Activated CD4-positive, CD25-positive, alpha-beta regulatory T cell treated with anti-CD3 and anti-CD28 coated beads, Interleukin-2, amount 50 U/mL, for 16 hours (primary cell): Measurements from ENCODE around the gene TBC1D14.
A peak's percentile ranks its signal among the peaks of the same experiment; 100 is the strongest.
"Not testable (repeated sequence)": the region's sequence is repeated elsewhere in the genome, so short reads cannot be mapped to it uniquely, and the experiment has no call there.

Source experiments
- DNase-seq: peaks from one replicate; pipeline ENCODE4 v3.0.0-alpha.2; 2020; ENCODE audit warnings: low read depth, low spot score

The TBC1D14 gene

DNA sequence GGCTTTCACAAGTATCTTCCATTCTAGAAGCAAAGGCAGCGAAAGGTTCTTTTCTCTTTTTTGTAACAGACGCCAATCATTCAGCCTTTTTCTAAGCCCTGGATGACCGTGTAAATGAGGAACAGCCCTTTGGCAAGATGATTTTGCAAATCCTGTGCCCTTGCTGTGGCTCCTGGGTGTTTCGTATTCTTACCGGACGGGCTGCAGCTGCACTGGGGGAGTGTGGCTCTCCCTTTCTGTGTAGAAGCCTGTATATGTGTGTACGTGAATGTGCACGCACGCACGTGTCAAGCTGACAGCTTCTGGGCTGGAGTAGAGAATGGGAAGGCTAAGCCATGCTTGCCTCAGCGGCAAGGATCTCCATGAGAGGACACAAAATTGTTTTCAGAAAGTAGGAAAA is 150.0 kb downstream of the TBC1D14 start:
- DNase-seq = no peak

DNA sequence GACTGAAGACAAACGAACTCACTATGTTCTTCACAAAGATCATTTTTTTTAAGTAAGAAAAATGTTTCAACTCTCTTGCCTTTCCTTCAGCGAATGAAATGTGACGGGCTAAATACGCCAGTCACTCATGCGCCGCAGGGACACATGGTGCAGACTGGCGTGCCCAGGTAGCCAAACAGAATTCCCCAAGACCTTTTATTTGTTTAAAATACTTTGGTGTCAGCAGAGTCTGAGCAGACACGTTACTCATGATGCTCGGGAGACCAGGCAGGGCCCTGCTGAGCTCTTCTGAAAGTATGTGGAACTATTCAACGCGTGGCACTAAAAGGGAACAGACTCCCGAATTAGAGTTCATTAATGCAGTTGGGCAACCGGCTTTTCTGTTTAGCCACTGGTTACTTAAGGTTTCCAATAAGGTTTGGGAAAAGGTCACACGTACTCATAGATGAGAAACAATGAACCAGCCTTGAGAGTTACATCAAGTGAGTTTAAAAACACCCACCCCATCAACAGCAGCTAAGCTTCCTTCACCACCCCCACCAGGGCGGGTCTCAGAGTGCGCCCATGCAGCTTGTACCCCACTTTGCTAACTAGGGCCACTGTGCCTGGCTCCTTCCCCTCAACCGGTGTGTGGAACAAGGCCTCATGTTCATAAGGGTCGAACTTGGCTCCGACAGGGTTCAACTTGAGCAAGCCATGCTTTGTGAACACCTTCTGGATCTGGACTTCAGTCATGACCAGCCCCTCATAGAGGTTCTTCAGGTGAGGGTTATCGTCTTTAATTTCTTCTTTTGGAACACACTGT is 150.9 kb downstream of the TBC1D14 start:
- no peak for DNase-seq

DNA sequence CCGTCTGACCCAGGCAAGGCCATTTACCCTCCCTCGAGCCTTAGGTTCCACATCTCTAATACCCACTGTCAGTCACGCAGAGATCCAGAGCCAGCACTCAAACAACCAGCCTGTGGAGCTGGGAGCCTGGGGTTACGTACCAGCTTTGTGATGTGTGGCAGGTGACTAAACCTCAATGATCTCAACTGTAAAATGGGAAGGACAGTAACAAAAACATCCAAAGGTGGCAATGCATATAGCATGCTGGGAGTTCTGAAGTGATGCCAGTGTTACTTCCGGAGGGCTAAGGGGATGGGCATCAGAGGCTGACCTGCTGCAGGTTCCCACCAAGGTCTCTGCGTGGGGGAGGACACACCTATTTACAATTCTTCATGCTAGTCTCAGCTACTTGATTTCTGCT is 152.2 kb downstream of the TBC1D14 start:
- no peak for DNase-seq

DNA sequence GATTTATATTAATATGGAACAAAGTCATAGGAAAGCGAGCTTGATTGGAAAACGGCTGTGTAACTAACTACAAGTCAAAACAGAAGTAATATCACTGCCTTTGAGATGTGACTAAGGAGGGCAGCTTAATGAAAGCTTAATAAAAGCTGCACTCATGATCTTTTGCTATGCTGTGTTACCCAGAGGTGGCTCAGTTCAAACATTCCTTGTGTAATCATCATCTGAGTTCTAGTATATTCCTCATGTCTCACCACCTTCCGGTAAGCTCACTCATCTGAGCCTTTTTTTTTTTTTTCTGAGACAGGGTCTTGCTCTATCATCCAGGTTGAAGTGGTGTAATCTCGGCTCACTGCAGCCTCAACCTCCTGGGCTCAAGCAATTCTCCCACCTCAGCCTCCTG is 153.2 kb downstream of the TBC1D14 start:
- DNase-seq = no peak

DNA sequence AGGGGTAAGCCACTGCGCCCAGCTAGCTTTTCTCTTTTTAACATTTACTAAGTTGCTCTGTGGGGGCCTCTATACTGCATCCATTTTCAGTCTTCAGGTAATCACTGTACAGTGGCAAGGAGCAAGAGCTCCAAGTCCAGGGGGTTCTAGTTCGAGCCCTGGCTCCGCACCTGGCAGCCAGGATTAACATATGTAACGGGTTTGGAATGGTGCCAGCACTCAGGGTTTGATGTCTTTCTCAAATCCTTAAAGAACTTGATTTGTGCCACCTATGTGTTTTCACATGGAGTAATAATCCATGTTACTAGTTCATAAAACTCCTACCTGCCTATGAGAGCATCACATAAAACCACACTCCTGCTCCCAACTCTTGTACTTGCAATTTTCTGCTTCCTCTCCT is 153.7 kb downstream of the TBC1D14 start:
- no peak for DNase-seq

DNA sequence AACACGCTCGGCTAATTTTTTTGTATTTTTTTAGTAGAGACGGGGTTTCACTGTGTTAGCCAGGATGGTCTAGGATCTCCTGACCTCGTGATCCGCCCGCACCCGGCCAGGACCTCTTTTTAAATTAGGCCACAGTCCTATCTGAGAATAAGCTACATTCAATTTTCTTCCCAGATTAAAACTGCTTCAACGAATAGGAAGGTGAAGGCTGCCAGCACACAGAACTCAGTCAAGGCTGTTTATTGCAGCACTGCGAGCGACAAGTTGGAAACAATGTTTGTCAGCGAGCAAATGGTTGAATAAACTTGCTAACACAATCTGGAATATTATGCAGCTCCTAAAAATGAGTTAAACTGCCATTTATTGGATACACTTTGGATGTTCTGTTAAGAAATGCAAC is 156.4 kb downstream of the TBC1D14 start:
- DNase-seq = no peak

DNA sequence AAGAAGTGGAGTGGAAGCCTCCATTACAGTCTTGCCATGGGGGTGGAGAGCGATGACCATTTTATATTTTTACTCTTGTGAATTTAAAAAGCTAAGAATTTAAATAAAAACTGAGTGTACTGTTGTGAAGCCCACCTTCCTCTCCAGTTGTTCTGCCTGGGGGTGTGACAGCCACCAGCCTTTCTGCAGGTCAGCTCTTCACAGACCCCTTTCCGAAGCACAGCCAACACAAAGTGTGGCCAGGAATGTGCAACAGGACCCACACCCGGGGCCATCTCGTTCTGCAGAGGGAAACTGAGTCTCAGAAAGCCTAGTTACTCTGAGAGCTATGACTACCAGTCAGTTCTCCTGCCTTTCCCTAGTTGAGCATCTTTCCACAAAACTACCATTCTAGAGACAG is 156.9 kb downstream of the TBC1D14 start:
- DNase-seq = no peak

DNA sequence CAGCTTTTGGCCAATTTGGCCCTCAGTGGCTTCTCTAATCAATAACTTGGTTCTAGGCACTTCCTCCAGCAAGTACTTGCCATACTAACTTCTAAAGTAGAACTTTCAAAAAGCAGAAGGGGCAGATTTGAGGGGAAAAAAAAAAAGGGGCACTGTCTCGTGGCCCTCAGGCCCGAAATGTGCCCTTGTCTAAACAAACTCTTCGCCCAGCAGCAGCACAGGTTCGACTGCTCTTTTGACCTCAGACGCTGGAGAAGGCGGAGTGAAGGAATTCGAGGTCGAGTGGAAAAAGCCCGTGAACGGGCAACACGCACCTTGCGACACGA is 157.5 kb downstream of the TBC1D14 start:
- no peak for DNase-seq

DNA sequence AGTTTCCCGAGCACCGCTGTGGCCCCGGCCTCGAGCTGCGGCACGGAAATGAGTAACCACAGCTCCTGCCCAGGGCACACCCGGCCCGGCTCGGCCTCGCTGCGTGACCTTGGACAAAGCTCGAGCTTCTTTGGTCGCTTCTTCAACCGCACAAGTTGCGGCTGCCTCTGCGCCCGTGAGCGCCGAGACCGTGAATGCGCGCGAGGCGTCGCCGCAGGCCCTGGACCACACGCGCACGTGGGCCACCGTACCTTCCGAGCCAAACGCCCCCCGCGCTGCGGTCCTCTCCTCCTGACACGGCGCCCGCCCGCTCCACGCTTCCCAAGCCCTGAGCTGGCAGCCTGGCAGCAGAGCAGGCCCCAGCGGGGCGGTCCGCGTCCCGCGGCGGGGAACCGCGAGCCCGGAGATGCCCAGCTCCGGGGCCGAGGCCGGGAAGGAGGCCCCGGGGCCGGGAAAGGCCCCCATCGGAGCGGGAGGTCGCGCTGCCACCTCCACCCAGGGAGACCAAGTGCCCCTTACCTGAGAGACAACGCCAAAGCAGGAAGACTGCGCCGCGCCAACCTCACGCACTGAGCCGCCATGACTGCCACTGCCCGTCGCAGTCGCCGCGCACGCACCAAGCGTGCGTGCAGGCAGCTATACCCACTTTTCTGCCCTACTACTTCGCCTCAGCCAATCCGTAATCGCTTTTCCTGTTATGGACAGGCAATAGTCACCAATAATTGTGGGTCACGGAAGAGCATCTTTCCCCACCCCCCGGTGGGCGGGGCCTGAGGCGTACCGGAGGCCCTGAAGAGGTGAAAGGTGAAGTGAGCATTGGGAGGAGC is 158.0 kb downstream of the TBC1D14 start, which contains the start of gene GRPEL1:
TSS of gene GRPEL1 (minus strand) at position 613 of the 827 bp plus-strand sequence. CDS start at position 581, 32 bp downstream.
- peak; percentile 100 for DNase-seq

DNA sequence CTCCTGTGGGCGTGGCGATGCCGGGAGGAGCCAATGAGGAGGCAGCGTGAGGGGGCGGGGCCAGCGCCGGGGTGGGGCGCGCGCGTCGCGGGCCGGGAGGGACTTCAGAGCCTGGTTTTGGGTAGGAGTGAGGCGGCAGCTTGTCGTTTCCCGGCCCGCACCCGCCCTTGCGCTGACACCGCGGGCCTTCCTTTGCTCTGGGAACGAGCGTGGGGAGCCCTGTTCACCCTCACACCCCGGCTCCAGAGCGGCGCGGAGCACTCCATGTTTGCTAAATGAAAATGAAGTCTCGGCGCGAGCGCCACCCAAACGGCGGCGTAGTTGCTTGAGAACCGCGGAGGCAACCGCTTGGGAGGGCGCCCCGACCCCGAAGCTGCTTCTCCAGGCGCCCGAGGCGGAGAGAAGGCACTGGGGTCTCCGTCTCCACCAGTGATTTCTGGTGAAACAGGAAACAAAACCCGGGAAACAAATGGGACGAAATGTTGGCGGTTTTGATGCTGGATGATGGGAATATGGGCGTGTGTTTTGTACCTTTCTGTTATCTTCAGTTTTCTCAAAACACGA is 158.7 kb downstream of the TBC1D14 start:
- no peak for DNase-seq

DNA sequence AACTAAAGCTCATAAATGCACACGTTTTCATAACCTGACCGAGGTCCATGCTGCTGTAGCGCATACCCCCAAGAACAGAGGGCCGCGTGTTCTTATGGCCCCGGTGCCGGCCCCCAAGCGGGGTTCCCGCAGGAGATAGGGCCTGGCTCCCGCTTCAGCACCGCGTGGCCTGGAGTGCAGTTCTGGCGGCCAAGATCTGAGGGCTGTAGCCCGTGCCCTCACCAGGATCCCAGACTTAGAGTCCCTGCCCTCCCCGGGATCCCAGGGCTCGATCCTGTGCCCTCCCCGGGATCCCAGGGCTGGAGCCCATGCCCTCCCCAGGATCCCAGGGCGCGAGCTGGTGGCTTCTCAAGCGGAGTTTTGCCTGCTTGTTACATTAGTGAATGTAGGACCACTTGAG is 159.3 kb downstream of the TBC1D14 start:
- DNase-seq = no peak

DNA sequence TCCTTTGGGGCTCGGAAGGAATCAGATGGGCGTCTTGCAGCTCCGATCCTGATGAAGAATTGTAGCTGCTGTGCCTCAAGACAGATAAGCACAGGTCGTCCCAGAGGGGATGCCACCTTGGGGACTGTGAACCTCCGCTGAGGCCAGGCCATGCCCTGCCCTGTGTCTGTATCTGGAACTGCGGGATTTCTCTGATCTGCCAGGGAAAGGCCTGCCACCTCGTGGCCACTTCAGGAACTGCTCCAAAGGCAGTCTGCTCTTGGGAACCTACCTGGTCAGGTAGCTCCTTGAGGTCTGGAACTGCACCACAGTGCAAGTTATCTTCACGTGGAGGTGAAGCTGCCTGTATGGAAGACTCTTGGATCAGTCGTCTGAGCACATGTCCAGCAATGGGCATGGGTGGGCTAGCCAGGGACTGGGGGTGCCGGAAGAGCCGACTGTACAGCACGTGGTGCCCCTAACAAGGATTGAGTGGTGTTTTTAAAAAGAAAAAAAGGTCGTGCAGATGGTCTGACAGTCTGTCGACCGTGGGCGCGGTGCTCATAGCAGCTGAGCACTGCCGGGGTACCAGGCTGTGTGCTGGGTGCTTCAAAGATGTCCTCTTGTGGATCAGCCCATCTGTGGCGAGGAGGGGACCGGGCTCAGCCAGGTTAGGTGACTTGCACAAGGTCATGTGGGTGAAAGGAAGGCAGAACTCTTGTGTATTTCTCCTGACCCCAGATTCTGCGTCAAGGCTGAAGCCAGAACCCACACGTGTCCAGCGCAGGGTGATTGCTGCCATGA is 161.3 kb downstream of the TBC1D14 start:
- peak; percentile 78 for DNase-seq

DNA sequence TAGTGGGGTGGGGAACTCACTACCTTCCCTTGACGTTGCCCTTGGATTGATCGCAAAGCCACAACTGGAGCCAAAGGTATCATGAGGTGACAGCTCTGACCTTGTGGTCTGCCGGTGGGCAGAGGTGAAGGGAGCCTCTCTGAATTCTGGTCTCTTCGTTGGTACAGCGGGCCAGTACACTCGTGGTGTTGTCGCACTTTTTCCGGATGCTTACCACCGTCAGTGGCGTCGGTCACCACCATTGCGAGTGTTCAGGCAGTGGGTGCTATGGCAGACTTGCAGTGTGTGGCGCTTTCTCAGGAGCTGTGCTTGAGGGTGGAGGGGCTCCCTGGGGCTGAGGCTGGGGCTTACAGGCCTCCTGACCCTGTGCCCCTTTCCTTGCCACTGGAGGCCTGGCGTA is 163.4 kb downstream of the TBC1D14 start:
- DNase-seq = no peak

DNA sequence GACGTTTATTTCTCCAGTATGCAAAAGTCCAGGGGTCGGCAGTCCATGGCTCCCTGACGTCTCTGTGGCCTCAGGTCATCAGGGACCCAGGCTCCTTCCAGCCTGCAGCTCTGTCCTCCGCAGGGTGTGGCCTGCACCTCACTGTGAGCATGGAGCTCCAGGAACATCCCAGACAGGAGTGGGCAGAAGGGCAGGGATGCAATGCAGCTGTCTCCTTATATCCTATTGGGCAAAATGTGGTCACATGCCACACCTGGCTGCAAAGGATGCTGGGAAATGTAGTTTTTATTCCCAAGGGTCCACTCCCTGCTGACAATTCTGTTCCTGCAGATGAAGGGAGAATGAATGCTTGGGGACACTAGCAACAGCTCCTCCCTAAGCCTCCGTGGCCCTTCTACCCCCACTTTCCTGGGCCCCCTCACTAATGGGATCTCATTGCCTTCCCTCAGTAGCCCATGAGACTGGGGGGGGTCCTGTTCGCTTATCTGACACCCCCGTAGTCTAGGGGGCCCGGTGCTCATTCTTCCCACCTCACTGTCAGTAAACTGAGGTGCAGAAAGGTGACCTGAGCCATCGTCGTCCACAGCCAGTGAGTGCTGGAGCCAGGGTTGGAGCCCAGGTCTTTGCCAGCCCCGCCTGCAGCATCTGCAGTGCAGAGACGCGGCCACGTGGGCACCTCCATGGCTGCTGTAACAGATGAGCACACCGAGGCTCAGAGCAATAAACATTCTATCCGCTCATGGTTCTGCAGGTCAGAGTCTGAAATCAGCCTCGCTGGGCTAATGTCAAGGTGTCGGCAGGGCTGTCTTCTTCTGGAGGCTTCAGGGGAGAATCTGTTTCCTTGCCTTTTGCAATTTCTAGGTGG is 164.1 kb downstream of the TBC1D14 start:
- no peak for DNase-seq

DNA sequence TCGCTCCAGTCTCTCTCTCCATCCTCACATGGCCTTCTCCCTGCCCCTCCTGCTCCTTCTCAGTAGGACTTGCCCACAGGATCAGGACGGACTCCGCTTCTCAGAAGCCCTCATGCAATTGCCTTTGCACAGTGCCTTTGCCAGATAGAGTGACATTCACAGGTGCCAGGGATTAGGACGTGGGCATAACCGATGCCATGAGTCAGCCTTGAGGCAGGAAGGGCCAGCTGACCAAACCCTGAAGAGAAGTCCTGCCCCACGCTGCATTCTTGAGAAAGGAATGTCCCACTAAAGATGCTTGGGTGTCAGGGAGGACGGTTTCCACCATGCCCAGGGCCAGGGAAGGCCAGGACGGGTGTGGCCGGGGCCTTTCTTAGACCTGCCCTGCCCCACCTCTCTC is 164.8 kb downstream of the TBC1D14 start:
- no peak for DNase-seq

DNA sequence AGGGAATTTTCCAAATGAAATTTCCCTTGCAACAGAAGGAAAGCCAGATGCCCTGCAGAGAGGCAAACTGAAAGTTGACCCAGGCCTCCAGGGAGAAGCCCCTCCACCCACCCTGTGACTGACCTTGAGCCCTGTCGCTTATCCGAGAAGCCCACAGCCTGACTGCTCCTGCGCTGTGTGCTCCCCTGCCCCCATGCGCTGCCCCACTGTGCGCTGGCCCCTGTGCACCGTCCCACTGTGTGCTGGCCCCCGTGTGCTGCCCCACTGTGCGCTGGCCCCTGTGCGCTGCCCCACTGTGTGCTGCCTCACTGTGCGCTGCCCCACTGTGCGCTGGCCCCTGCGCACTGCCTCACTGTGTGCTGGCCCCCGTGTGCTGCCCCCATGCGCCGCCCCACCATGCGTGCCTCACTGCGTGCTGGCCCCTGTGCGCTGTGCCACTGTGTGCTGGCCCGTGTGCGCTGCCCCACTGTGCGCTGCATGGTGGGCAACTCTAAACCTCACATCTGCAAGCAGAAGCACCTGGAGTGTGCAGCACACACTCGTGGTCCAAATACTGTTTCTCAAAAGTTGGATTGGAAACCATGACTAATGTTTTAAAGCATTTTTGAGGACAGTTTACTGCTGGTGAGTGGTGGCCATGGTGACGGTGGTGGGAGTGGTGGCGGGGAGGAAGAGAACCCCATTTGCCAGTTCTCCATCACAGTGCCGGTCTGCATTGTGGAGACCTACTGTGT is 166.5 kb downstream of the TBC1D14 start:
- no peak for DNase-seq

DNA sequence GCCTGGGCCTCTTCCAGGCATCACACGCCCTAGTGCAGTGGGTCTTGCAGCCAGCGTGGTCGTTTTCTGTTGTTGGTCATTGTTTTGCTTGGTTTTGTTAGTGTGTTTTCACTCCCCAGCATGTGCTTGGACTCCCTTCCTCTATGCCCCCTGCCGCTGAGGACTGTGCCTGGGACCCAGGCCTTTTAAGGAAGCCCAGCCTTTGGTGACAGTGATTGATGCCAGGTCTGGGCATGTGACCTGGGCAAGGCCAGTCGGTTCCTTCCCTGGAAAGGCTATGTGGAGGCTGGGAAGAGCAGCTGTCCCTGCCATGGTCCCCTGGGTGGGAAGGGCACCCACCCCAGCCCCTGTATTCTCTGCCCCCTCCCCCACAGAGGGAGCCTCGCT is 167.1 kb downstream of the TBC1D14 start:
- DNase-seq = no peak

DNA sequence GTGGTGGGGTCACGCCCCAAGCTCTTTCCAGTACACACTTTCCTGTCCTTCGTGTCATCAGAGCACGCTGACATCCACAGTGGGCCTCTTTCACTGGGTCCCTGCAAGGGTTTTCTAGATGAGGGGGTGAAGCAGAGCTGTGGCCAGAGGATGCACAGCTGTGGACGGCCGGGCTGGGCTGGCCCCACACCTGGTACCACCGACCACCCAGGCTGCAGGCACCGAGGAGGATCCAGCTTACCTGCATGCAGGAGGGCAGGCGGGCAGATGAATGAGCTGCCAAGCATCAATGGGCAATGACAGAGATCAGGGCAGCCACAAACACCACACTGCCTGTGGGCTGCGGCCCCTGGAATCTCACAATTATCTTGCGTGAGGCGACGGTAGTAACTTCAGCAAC is 167.7 kb downstream of the TBC1D14 start:
- no peak for DNase-seq

DNA sequence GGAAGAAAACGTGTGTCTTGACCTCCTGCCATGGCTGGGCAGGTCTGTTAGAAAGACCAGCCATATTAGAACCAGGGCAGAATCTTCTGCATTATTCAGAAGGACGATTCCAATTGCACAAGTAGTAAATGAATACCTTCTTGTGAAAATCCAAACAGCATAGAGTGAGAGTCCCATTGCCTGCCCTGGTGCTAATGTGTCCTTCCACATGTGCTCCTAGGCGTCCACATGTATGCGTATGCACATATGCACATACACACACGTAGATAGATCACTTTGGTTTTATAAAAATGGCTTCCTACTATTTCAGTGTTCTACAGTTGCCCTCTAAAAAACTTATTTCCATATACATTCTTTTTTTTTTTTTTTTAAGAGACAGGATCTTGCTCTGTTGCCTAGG is 168.4 kb downstream of the TBC1D14 start:
- DNase-seq = no peak

DNA sequence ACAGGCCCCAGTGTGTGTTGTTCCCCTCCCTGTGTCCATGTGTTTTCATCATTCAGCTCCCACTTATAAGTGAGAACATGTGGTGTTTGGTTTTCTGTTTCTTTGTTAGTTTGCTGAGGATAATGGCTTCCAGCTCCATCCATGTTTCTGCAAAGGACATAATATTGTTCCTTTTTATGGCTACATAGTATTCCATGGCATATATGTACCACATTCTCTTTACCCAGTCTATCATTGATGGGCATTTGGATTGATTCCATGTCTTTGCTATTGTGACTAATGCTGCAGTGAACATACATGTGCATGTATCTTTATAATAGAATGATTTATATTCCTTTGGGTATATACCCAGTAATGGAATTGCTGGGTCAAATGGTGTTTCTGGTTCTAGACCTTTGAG is 169.9 kb downstream of the TBC1D14 start:
- DNase-seq = not testable (repeated sequence)
